Activated naive CD4-positive, alpha-beta T cell (primary cell): ENCODE measurements around the gene PPP4R3B.
"Not testable (repeated sequence)": the region's sequence is repeated elsewhere in the genome, so short reads cannot be mapped to it uniquely, and the experiment has no call there.

Experiments used
- DNase-seq, 4 experiments: peaks; one replicate each; lab custom pipeline; 2025; lab: John Stamatoyannopoulos, UW

PPP4R3B gene

GRCh38 chr2:55617175-55618024 lies at the start of gene PPP4R3B:
TSS of gene PPP4R3B (minus strand) at chr2:55617622. CDS start at chr2:55617285, 337 bp downstream.
- peak; percentile 90 to 98 (median 96) for DNase-seq

GRCh38 chr2:55653255-55653654 lies 35.8 kb upstream of the PPP4R3B start:
- DNase-seq = no peak

- DNase-seq = no peak
Observed at GRCh38 chr2:55649211-55649610, 31.8 kb upstream of the PPP4R3B start.

- DNase-seq = no peak
Observed at GRCh38 chr2:55636831-55637230, 19.4 kb upstream of the PPP4R3B start.

- no peak for DNase-seq
Observed at GRCh38 chr2:55628931-55629330, 11.5 kb upstream of the PPP4R3B start.

- no peak for DNase-seq
Observed at GRCh38 chr2:55627915-55628314, 10.5 kb upstream of the PPP4R3B start.

- no peak for DNase-seq
Observed at GRCh38 chr2:55621802-55622201, 4.4 kb upstream of the PPP4R3B start.

GRCh38 chr2:55620123-55620779 lies 2.8 kb upstream of the PPP4R3B start:
- no peak for DNase-seq

GRCh38 chr2:55618275-55619055 lies 1.0 kb upstream of the PPP4R3B start:
- peak in 3 of 4 experiments; percentile 5 to 31 (median 29) for DNase-seq

GRCh38 chr2:55618025-55618274 lies 528 bp upstream of the PPP4R3B start:
- DNase-seq = no peak

GRCh38 chr2:55616551-55617174 lies 759 bp downstream of the PPP4R3B start:
- peak in 2 of 4 experiments; percentile 10 to 12 for DNase-seq

GRCh38 chr2:55611997-55612396 lies 5.4 kb downstream of the PPP4R3B start:
- no peak for DNase-seq

- DNase-seq = no peak
Observed at GRCh38 chr2:55610954-55611743, 6.3 kb downstream of the PPP4R3B start.

- no peak for DNase-seq
Observed at GRCh38 chr2:55609938-55610578, 7.4 kb downstream of the PPP4R3B start.

GRCh38 chr2:55609193-55609794 lies 8.1 kb downstream of the PPP4R3B start:
- DNase-seq = no peak

- DNase-seq = no peak
Observed at GRCh38 chr2:55607717-55608116, 9.7 kb downstream of the PPP4R3B start.

GRCh38 chr2:55604027-55604565 lies 13.3 kb downstream of the PPP4R3B start:
- DNase-seq = no peak

GRCh38 chr2:55601849-55602248 lies 15.6 kb downstream of the PPP4R3B start:
- no peak for DNase-seq

GRCh38 chr2:55598056-55598795 lies 19.2 kb downstream of the PPP4R3B start:
- no peak for DNase-seq

- not testable (repeated sequence) for DNase-seq
Observed at GRCh38 chr2:55596795-55597194, 20.6 kb downstream of the PPP4R3B start.
